ENCODE data around the gene C10orf120.

C10orf120 gene

GRCh38 chr10:122663516-122664130 lies 36.0 kb downstream of the C10orf120 start:
- no peaks in the 10 kb centered on the region for H3K9me3 ChIP-seq (ENCODE audit: control insufficient read depth, insufficient read depth, low read length)
- no peak overlapping the region for H3K4me3 ChIP-seq (ENCODE audit: low read length)
- no peaks in the 10 kb centered on the region for H3F3A ChIP-seq (ENCODE audit: control insufficient read depth, insufficient read depth)
- H3K27ac ChIP-seq (ENCODE audit: low read depth, low read length): no peak overlapping the region
- H3K4me1 ChIP-seq (ENCODE audit: control insufficient read depth, low read length): no peaks in the 10 kb centered on the region
- no peaks in the 10 kb centered on the region for H3K9me2 ChIP-seq (replicated peaks; ENCODE audit: control insufficient read depth, low read length)
- H3K79me2 ChIP-seq (ENCODE audit: control insufficient read depth, low read length): no peaks in the 10 kb centered on the region
- H4K20me1 ChIP-seq (ENCODE audit: control insufficient read depth, insufficient read depth, low read depth, low read length): no peaks in the 10 kb centered on the region
- no peak overlapping the region for H3K4me2 ChIP-seq (ENCODE audit: low read length)
- H3K36me3 ChIP-seq (ENCODE audit: control insufficient read depth, low read length): no peaks in the 10 kb centered on the region
- TF ChIP-seq EZH2phosphoT487 (IDR thresholded peaks at IDR 0.05; ENCODE audit: borderline replicate concordance, low read length) (no peak), CTCF (IDR thresholded peaks at IDR 0.05; ENCODE audit: low read depth, low read length, poor library complexity, severe bottlenecking) (no peak)
- H3K27me3 ChIP-seq (ENCODE audit: control insufficient read depth, low read length): peaks cover 3% of the 10 kb centered on the region

- Histone ChIP-seq H3K4me3 (ENCODE audit: low read length) (no peak overlapping the region), H3K9me3 (ENCODE audit: control insufficient read depth, insufficient read depth, low read length) (no peaks in the 10 kb centered on the region), H3K79me2 (ENCODE audit: control insufficient read depth, low read length) (no peaks in the 10 kb centered on the region), H3F3A (ENCODE audit: control insufficient read depth, insufficient read depth) (no peaks in the 10 kb centered on the region), H3K27me3 (ENCODE audit: control insufficient read depth, low read length) (peaks cover 3% of the 10 kb centered on the region), H3K27ac (ENCODE audit: low read depth, low read length) (no peak overlapping the region), H3K9me2 (replicated peaks; ENCODE audit: control insufficient read depth, low read length) (no peaks in the 10 kb centered on the region), H3K4me2 (ENCODE audit: low read length) (no peak overlapping the region), H3K4me1 (ENCODE audit: control insufficient read depth, low read length) (no peaks in the 10 kb centered on the region), H4K20me1 (ENCODE audit: control insufficient read depth, insufficient read depth, low read depth, low read length) (no peaks in the 10 kb centered on the region), H3K36me3 (ENCODE audit: control insufficient read depth, low read length) (no peaks in the 10 kb centered on the region)
- TF ChIP-seq EZH2phosphoT487 (IDR thresholded peaks at IDR 0.05; ENCODE audit: borderline replicate concordance, low read length) (no peak), CTCF (IDR thresholded peaks at IDR 0.05; ENCODE audit: low read depth, low read length, poor library complexity, severe bottlenecking) (no peak)
Observed at GRCh38 chr10:122662231-122662630, 37.4 kb downstream of the C10orf120 start.

- Histone ChIP-seq H3K4me1 (ENCODE audit: control insufficient read depth, low read length) (no peaks in the 10 kb centered on the region), H3K9me2 (replicated peaks; ENCODE audit: control insufficient read depth, low read length) (no peaks in the 10 kb centered on the region), H3K27me3 (ENCODE audit: control insufficient read depth, low read length) (no peaks in the 10 kb centered on the region), H3F3A (ENCODE audit: control insufficient read depth, insufficient read depth) (no peaks in the 10 kb centered on the region), H3K36me3 (ENCODE audit: control insufficient read depth, low read length) (no peaks in the 10 kb centered on the region), H3K4me3 (ENCODE audit: low read length) (no peak overlapping the region), H3K4me2 (ENCODE audit: low read length) (no peak overlapping the region), H3K79me2 (ENCODE audit: control insufficient read depth, low read length) (no peaks in the 10 kb centered on the region), H3K27ac (ENCODE audit: low read depth, low read length) (no peak overlapping the region), H3K9me3 (ENCODE audit: control insufficient read depth, insufficient read depth, low read length) (no peaks in the 10 kb centered on the region), H4K20me1 (ENCODE audit: control insufficient read depth, insufficient read depth, low read depth, low read length) (no peaks in the 10 kb centered on the region)
- TF ChIP-seq CTCF (IDR thresholded peaks at IDR 0.05; ENCODE audit: low read depth, low read length, poor library complexity, severe bottlenecking) (no peak), EZH2phosphoT487 (IDR thresholded peaks at IDR 0.05; ENCODE audit: borderline replicate concordance, low read length) (no peak)
Observed at GRCh38 chr10:122660696-122661095, 39.0 kb downstream of the C10orf120 start.

Data from DOHH2 (cell line).